T-helper 2 cell (primary cell): Measurements from ENCODE around the gene SIMC1.

Experiments
- DNase-seq, 5 experiments: peaks; one replicate each; pipeline versions ENCODE4 v3.0.0 to v3.0.0-alpha.2; 2012 to 2022

SIMC1 gene

GRCh38 chr5:176365351-176366231 is 127.4 kb downstream of the SIMC1 start, which contains the start of gene ARL10:
TSS of gene ARL10 (plus strand) at chr5:176365487. CDS start at chr5:176365564, 77 bp downstream.
- DNase-seq: peak; percentile 30 to 55 (median 46)

GRCh38 chr5:176366232-176366894 is 128.1 kb downstream of the SIMC1 start:
- DNase-seq: no peak

- DNase-seq: no peak
Observed at GRCh38 chr5:176368726-176369125, 130.5 kb downstream of the SIMC1 start.

- no peak for DNase-seq
Observed at GRCh38 chr5:176369934-176370711, 131.9 kb downstream of the SIMC1 start.

GRCh38 chr5:176371621-176372539 is 133.7 kb downstream of the SIMC1 start:
- no peak for DNase-seq

- DNase-seq: no peak
Observed at GRCh38 chr5:176373100-176373818, 135.0 kb downstream of the SIMC1 start.

- no peak for DNase-seq
Observed at GRCh38 chr5:176379881-176380280, 141.7 kb downstream of the SIMC1 start.

GRCh38 chr5:176381423-176381822 is 143.2 kb downstream of the SIMC1 start:
- no peak for DNase-seq

- DNase-seq: no peak
Observed at GRCh38 chr5:176381979-176382378, 143.8 kb downstream of the SIMC1 start.

GRCh38 chr5:176382721-176383120 is 144.5 kb downstream of the SIMC1 start:
- DNase-seq: no peak

- no peak for DNase-seq
Observed at GRCh38 chr5:176383248-176383905, 145.2 kb downstream of the SIMC1 start.

GRCh38 chr5:176383961-176384360 is 145.7 kb downstream of the SIMC1 start:
- DNase-seq: no peak

- no peak for DNase-seq
Observed at GRCh38 chr5:176384366-176384930, 146.2 kb downstream of the SIMC1 start.

GRCh38 chr5:176384991-176385390 is 146.8 kb downstream of the SIMC1 start:
- no peak for DNase-seq

GRCh38 chr5:176386491-176386890 is 148.3 kb downstream of the SIMC1 start:
- DNase-seq: no peak

- peak in 1 of 5 experiments; percentile 20 for DNase-seq
Observed at GRCh38 chr5:176387384-176387925, 149.2 kb downstream of the SIMC1 start.

GRCh38 chr5:176388003-176388443 is 149.8 kb downstream of the SIMC1 start:
- DNase-seq: peak in 1 of 5 experiments; percentile 21

GRCh38 chr5:176388444-176389134 is 150.4 kb downstream of the SIMC1 start, which contains the start of the genes HIGD2A and NOP16:
TSS of gene HIGD2A (plus strand) at chr5:176388751. CDS start at chr5:176388820, 69 bp downstream.
TSS of gene NOP16 (minus strand) at chr5:176388598. CDS start at chr5:176388539, 59 bp downstream.
- DNase-seq: peak; percentile 97 to 100 (median 98)
